HG03469 (cell line): Measurements from ENCODE around the gene OR5AC2.

Experiments used
- ATAC-seq: cut with Tn5 transposase; IDR thresholded peaks from one replicate; pipeline ENCODE4 v1.9.1; 2021; ENCODE audit warnings: mild to moderate bottlenecking, moderate library complexity, moderate number of reproducible peaks; ENCODE audit not compliant: unreplicated experiment

OR5AC2 gene

GRCh38 chr3:98086873-98087272 lies at the start of gene OR5AC2:
Gene OR5AC2 (plus strand): TSS chr3:98087173. CDS start chr3:98087173, 0 bp downstream.
- ATAC-seq: no peak

GRCh38 chr3:98038286-98038685 lies 48.7 kb upstream of the OR5AC2 start:
- no peak for ATAC-seq

- ATAC-seq: no peak
Observed at GRCh38 chr3:98038876-98039275, 48.1 kb upstream of the OR5AC2 start.

- peak; percentile 95 for ATAC-seq
Observed at GRCh38 chr3:98039322-98040024, 47.5 kb upstream of the OR5AC2 start.

- no peak for ATAC-seq
Observed at GRCh38 chr3:98041350-98041749, 45.6 kb upstream of the OR5AC2 start.

GRCh38 chr3:98048586-98048985 lies 38.4 kb upstream of the OR5AC2 start:
- ATAC-seq: no peak

GRCh38 chr3:98049271-98049670 lies 37.7 kb upstream of the OR5AC2 start:
- ATAC-seq: no peak

- no peak for ATAC-seq
Observed at GRCh38 chr3:98056035-98056434, 30.9 kb upstream of the OR5AC2 start.

GRCh38 chr3:98057631-98058030 lies 29.3 kb upstream of the OR5AC2 start:
- ATAC-seq: no peak

- no peak for ATAC-seq
Observed at GRCh38 chr3:98058244-98058960, 28.6 kb upstream of the OR5AC2 start.

- ATAC-seq: no peak
Observed at GRCh38 chr3:98068824-98069223, 18.1 kb upstream of the OR5AC2 start.

- ATAC-seq: no peak
Observed at GRCh38 chr3:98070840-98071239, 16.1 kb upstream of the OR5AC2 start.

GRCh38 chr3:98073486-98073885 lies 13.5 kb upstream of the OR5AC2 start:
- ATAC-seq: no peak

- no peak for ATAC-seq
Observed at GRCh38 chr3:98095882-98096281, 8.9 kb downstream of the OR5AC2 start.

- no peak for ATAC-seq
Observed at GRCh38 chr3:98099848-98100247, 12.9 kb downstream of the OR5AC2 start.

GRCh38 chr3:98108162-98108561 lies 21.2 kb downstream of the OR5AC2 start:
- ATAC-seq: no peak

GRCh38 chr3:98109807-98110549 lies 23.0 kb downstream of the OR5AC2 start:
- ATAC-seq: no peak

- no peak for ATAC-seq
Observed at GRCh38 chr3:98110550-98110908, 23.6 kb downstream of the OR5AC2 start.

GRCh38 chr3:98114264-98114663 lies 27.3 kb downstream of the OR5AC2 start:
- ATAC-seq: no peak

GRCh38 chr3:98115717-98116116 lies 28.7 kb downstream of the OR5AC2 start:
- no peak for ATAC-seq

GRCh38 chr3:98130421-98130820 lies 43.4 kb downstream of the OR5AC2 start, which contains the start of gene OR5H1:
Gene OR5H1 (plus strand): TSS chr3:98130721. CDS start chr3:98132698, 1,977 bp downstream.
- ATAC-seq: no peak

- no peak for ATAC-seq
Observed at GRCh38 chr3:98136631-98137030, 49.7 kb downstream of the OR5AC2 start.
